ENCODE data around the gene MARS1. TPM values are rescaled to one million over a fixed set of nuclear protein-coding genes. Genes with fewer than 3 reads are reported as not detected.
"Not testable (repeated sequence)": the region's sequence is repeated elsewhere in the genome, so short reads cannot be mapped to it uniquely, and the experiment has no call there.

The MARS1 gene
- total RNA-seq, 4 donors from 2014 or later, result 53.2 to 81.0 (median 62.7) TPM

- Histone ChIP-seq H3K27ac (replicated peaks in 1 of 4) (no peak overlapping the region), H3K9me3 (no peaks in the 10 kb centered on the region), H3K4me1 (no peaks in the 10 kb centered on the region), H3K36me3 (peaks cover 0 to 3% (median 0%) of the 10 kb centered on the region in 4 donors), H3K27me3 (no peaks in the 10 kb centered on the region), H3K4me3 (no peak overlapping the region)
- DNase-seq (ENCODE audit: extremely low spot score), result no peak
- WGBS, result 94% methylated on average over 2 of the region's 2 CpGs
- no peak for TF ChIP-seq POLR2AphosphoS5 (IDR thresholded peaks at IDR 0.05)
- no peak for TF ChIP-seq EP300 (IDR thresholded peaks at IDR 0.05)
- no peak for TF ChIP-seq CTCF (IDR thresholded peaks at IDR 0.05)
- no peak for TF ChIP-seq POLR2A (IDR thresholded peaks at IDR 0.05; ENCODE audit: low read depth)
- intact Hi-C loops (cut with DNase I), result no loop called here
Observed at GRCh38 chr12:57560516-57560915, 72.6 kb downstream of the MARS1 start.

GRCh38 chr12:57561117-57561516 is 73.2 kb downstream of the MARS1 start:
- H3K9me3 ChIP-seq; H3K27ac ChIP-seq (replicated peaks in 1 of 4); H3K36me3 ChIP-seq; H3K4me1 ChIP-seq; DNase-seq (ENCODE audit: extremely low spot score); H3K27me3 ChIP-seq; H3K4me3 ChIP-seq; intact Hi-C loops (cut with DNase I): not testable (repeated sequence)
- 86% methylated on average over 1 of the region's 1 CpG for WGBS

DNA sequence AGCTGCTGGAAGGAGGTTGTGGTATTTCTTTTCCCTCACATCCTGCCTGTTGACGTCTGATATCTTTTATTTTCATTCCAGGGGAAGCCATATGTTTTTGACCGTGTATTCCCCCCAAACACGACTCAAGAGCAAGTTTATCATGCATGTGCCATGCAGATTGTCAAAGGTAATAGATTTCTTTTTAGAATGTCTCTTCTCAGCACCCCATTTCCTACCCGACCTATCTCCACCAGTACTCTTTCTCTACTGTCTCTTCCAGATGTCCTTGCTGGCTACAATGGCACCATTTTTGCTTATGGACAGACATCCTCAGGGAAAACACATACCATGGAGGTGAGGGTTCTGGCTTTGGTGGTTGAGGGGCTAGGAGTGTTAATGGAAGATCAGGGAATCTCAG is 75.5 kb downstream of the MARS1 start:
- Histone ChIP-seq H3K27ac (replicated peaks in 1 of 4) (no peak overlapping the region), H3K9me3 (no peaks in the 10 kb centered on the region), H3K36me3 (peaks cover 0 to 4% (median 2%) of the 10 kb centered on the region in 4 donors), H3K4me3 (no peak overlapping the region), H3K27me3 (peaks cover 0 to 6% (median 2%) of the 10 kb centered on the region in 4 donors), H3K4me1 (no peaks in the 10 kb centered on the region)
- no peak for DNase-seq (ENCODE audit: extremely low spot score)
- TF ChIP-seq CTCF (IDR thresholded peaks at IDR 0.05), result no peak
- TF ChIP-seq POLR2AphosphoS5 (IDR thresholded peaks at IDR 0.05), result no peak
- TF ChIP-seq POLR2A (IDR thresholded peaks at IDR 0.05; ENCODE audit: low read depth), result no peak
- no peak for TF ChIP-seq EP300 (IDR thresholded peaks at IDR 0.05)
- intact Hi-C loops (cut with DNase I), result no loop called here
- WGBS, result 57% methylated on average over 4 of the region's 4 CpGs

GRCh38 chr12:57564178-57564740 is 76.4 kb downstream of the MARS1 start:
- H3K27me3 ChIP-seq, result peaks cover 0 to 8% (median 3%) of the 10 kb centered on the region in 4 donors
- H3K36me3 ChIP-seq, result peaks cover 0 to 9% (median 5%) of the 10 kb centered on the region in 4 donors
- no peaks in the 10 kb centered on the region for H3K4me1 ChIP-seq
- DNase-seq (ENCODE audit: extremely low spot score), result no peak
- H3K27ac ChIP-seq (replicated peaks in 1 of 4), result no peak overlapping the region
- H3K4me3 ChIP-seq, result no peak overlapping the region
- TF ChIP-seq EP300 (IDR thresholded peaks at IDR 0.05) (no peak), CTCF (IDR thresholded peaks at IDR 0.05) (no peak), POLR2AphosphoS5 (IDR thresholded peaks at IDR 0.05) (no peak), POLR2A (IDR thresholded peaks at IDR 0.05; ENCODE audit: low read depth) (no peak)
- intact Hi-C loops (cut with DNase I), result no loop called here
- WGBS, result 88% methylated on average over 7 of the region's 7 CpGs
- no peaks in the 10 kb centered on the region for H3K9me3 ChIP-seq

Small RNA genes within 50 kb of the gene (small RNA-seq; reads per million reads assigned to genes)
- 0 reads per million in 3 donors for gene MIR616

Other genes starting within 250 kb of the MARS1 start
- gene STAC3, start 236.9 kb upstream of the MARS1 start, total RNA-seq, result 1 to 10 TPM in 2 of 4 donors, under 1 TPM in 2; 0.42 to 1.7 (median 1.2) TPM
- 10 to 100 TPM; 30.3 to 41.5 (median 35.1) TPM for gene R3HDM2, start 57.0 kb upstream of the MARS1 start, total RNA-seq
- gene INHBC, start 53.3 kb upstream of the MARS1 start, total RNA-seq, result not detected
- gene INHBE, start 32.8 kb upstream of the MARS1 start, total RNA-seq, result not detected
- gene GLI1, start 28.3 kb upstream of the MARS1 start, total RNA-seq, result under 1 TPM in 3 of 4 donors, not detected in 1; 0.17 to 0.98 (median 0.84) TPM
- 10 to 100 TPM in 2 of 4 donors, 1 to 10 TPM in 2; 6.0 to 12.9 (median 8.8) TPM for gene ARHGAP9, start 8.2 kb upstream of the MARS1 start, total RNA-seq
- gene DDIT3, start 32.4 kb downstream of the MARS1 start, total RNA-seq, result 10 to 100 TPM; 14.4 to 43.9 (median 24.4) TPM
- gene MBD6, start 34.8 kb downstream of the MARS1 start, total RNA-seq, result 10 to 100 TPM; 13.8 to 19.9 (median 16.9) TPM
- 100 to 1,000 TPM; 161 to 243 (median 202) TPM for gene DCTN2, start 59.1 kb downstream of the MARS1 start, total RNA-seq
- gene KIF5A, start 62.0 kb downstream of the MARS1 start, total RNA-seq, result 1 to 10 TPM; 2.1 to 3.2 (median 2.4) TPM
- 10 to 100 TPM; 22.7 to 30.7 (median 29.0) TPM for gene PIP4K2C, start 103.1 kb downstream of the MARS1 start, total RNA-seq
- 10 to 100 TPM; 39.0 to 68.6 (median 46.8) TPM for gene DTX3, start 116.8 kb downstream of the MARS1 start, total RNA-seq
- gene ARHGEF25, start 123.4 kb downstream of the MARS1 start, total RNA-seq, result 100 to 1,000 TPM in 3 of 4 donors, 10 to 100 TPM in 1; 77.7 to 133 (median 111) TPM
- gene B4GALNT1, start 145.1 kb downstream of the MARS1 start, total RNA-seq, result 10 to 100 TPM in 2 of 4 donors, 1 to 10 TPM in 2; 2.8 to 10.9 (median 7.3) TPM
- gene OS9, start 206.1 kb downstream of the MARS1 start, total RNA-seq, result 100 to 1,000 TPM; 139 to 223 (median 148) TPM

Data from esophagus muscularis mucosa (tissue), 4 donors.